GM19035 (cell line): Measurements from ENCODE around the gene FARS2.

Experiments used
- ATAC-seq: cut with Tn5 transposase; IDR thresholded peaks from one replicate; pipeline ENCODE4 v1.9.1; 2021; ENCODE audit not compliant: unreplicated experiment

The FARS2 gene

DNA sequence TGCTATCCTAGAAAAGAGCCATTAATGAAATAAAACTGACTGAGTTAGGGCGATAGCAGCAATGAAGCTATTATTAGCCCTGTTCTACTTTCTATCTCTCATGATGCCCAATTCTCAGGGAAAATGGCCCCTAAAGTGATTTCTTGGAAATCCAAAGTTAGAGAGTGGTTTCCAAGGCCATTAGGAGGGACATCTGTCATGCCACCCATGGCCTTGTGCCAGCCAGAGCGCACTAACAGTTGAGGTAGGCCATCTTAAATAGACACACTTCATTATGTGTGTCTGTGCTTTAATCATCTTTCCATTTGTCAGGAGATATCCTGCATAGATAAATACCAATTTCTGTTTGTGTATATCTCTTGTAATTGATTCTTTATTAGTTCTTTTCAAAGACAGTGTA, 483.8 kb downstream of the FARS2 start:
- ATAC-seq = no peak

DNA sequence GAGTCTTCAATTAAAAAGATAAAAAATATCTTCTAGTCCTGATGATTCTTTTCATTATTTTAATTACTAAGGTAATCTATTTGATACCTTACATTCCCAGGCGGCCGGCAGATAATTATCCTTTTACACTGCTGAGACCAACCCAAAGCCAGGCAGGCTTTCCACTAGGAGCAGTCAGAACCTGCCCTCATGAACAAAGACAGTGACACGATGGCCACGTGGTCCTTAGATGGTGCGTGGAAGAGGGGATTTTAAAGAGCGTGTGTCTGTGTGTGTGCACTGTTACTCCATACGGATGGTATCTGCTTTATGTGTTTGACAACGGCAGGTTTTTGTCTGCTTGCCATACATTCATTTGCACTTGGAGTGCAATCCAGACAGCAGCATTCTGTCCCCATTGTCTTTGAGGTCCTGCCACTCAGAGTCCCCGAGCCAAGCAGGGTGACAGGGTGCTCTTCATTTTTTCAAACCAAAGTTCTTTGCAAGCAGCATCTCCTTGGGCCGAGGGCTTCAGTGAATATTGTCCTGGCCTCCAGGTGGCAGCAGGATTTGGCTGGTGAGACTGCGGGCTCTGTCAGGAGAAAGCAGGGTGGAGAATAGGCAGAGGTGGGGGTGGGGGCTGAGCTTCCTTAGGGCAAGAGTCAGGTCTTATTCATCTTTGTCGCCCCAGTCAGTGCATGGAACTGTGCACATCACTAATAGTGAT, 484.9 kb downstream of the FARS2 start:
- no peak for ATAC-seq

DNA sequence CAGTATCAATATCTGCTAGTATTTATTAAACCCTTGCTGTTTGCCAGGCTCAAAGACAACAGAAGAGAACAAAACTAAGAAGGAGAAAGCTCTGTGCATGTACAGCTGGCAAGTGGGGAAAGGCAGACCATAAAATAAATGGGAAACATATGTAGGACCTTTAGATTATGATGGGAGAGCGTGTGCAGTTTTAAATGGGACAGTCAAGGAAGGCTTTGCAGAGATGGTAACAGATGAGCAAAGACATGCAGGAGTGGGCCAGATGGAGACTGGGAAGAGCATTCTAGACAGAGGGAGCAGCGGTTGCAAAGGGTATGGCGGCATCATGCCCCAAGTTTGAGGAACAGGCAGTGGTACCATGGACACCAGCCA, 485.4 kb downstream of the FARS2 start:
- ATAC-seq = no peak

DNA sequence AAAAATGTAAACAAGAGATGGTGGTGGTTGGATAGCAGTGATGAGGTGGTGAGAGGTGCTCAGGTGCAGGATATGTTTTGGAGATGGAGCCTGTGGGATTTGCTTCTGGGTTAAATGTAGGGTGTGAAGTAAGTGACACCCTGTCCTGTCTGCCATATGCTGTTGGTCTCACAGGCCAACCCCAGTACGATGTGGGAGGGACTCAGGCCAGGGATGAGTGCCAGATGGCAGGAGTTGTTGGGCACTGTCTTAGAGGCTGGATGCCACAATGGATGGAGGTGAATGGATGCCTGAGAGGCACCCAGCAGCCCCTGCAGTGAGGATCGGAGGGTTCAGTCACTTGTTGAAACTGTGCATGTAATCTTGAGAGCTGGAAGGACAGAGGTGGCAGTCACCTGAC, 486.1 kb downstream of the FARS2 start:
- no peak for ATAC-seq

DNA sequence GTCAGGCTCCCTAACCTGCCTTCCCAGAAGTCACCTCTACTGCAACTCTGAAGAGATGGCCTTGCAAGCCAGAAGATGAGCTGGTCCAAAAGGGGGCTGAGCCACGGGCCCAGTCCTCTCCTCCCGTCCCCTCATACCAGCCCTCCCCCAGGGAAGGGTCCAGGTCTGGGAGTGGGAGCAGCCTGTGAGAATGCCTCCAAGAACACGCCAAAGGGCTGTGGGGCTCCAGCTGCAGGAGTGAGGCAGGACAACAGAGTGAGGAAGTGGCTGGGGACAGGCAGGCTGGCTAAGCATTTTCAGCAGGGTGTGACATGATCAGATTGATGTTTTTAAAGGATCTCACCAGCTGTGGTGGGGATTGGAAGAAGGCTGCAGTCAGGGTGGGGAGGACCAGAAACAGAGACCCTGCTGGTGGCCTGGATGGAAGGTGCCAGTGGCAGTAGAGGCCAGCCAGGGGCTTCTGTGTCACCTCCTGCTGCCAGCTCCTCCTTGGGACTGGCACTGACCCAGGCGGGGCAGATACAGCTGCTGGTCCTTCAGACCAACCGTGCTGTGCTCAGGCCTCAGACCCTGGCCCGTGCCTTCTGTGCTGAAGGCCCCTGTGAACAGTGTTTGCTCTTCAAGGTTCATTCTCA, 487.8 kb downstream of the FARS2 start:
- no peak for ATAC-seq

DNA sequence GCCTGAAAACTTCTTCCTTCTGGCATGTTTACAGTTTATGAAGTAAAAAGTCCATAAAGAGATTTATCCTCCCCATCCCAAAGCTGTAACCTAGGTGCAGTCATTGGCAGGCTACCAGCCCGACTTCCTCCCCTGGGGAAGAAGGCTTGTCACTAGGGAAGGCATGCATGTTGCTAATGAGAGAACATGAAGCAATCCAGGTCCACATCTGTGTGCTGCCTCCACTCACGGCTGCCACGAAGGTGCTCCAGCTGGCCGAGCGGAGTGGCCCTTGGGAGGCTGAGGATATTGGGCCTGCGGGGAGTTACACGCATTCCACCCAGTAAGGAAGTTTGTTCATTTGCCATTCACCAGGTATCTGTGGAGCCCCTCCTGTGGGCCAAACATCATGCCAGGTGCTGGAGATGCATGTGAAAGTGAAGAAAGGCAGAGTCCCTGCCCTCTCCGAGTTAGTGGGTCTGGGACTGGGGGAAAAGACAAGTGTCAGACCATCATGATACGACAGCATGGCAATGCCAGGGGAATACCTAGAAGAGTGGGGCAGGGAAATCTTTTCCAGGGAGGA, 488.4 kb downstream of the FARS2 start:
- ATAC-seq = no peak

DNA sequence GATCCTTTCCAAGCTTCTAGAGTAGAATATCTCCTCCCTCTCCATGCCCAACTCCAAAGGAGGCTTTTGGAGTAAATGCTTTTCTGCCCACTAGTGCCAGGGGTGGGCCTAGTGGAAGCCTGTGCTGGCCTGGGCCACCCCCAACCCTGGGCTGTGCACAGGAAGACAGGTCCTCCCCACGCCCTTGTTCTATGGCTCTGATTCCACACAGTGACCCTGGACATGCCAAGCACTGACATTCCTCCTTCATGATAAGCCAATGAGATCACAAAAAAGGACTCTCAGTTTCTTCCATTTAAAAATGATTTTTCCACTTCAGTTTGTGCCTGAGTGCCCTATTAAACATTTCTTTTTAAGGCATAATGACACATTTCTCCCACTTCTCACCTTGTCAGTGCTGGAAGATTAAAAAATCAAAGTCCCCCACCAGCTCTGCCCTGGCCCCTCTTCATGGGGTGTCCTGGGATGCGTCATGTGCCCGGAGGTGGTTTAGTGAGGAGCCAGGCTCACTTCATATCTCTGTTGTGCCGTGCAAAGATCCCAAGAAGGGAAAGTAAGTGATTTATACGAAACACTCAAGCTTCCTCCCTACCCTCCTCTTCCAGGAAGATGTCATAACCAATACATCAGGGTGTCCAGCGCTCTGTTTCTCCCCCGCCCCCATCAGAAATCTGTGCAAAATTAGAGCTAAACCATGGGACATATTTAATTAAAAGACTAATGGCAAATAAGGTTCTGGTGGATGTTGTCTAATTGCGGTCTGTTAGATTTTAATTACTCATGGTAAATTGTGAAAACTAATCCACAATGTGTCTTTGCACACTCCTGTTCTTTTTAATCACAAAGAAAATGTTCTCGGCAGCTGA, 490.4 kb downstream of the FARS2 start:
- ATAC-seq = no peak

DNA sequence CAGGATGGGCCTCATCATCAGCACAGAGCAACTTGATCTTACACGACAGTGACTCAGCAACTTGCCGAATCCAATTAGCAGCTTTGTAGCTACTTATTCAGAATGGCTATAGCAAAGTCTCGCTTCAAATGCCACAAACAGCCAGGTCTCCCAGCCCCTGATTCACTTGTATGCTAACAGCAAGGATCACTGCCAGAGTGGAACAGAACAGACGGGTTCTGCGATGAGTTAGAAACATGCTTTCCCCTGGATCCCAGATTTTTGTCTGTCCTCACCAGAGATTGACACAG, 491.0 kb downstream of the FARS2 start:
- no peak for ATAC-seq

DNA sequence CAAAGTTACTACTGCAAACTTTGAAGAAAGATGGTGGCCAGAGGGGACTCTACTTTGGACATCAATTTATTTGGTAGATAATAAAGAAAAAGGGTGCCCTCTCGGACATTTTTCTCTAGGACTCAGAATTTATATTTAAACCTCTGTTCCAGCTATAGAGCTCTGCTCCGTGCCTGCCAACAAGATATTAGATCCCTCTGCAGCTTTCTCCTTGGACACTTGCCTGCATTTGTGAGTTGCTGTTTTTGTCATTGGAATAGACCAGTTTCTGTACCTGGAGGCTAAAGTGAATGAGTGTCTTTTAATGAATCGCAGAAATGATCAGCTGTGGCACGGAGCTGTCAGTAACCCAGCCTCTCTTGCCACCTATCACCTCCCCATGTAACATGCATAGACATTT, 491.9 kb downstream of the FARS2 start:
- ATAC-seq = no peak

DNA sequence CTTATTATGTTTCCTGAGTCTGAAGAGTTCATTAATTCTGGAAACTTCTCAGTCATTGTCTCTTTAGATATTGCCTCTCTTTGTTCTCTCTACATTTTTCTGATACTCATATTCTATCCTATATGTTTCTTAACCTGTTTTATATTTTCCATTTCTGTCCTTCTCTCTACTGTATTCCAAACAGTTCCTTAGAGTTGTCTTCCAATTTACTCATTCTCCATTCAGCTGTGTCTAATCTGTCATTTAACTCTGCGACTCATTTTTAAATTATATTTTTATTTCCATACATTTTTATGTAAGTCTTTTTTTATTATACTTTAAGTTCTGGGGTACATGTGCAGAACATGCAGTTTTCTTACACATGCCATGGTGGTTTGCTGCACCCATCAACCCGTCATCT, 493.6 kb downstream of the FARS2 start:
- ATAC-seq = no peak

DNA sequence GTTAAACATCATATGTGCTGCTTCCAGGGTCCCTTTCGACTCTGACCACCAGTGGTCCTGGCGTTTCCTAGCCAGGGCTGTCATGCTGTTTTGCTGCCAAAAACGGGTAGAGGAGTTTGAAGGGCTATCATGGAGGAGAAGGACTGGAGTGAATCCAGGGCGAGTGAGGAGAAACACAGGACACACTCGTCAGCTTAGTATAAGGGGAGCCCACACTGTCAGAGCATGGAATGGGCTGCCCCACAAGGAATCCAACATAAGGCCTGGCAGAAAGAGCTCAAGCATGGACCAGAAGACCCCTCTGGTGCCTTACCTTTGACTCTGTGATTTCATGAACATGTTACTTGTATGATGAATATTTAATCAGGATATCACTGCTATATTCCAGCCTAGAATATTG, 498.3 kb downstream of the FARS2 start:
- no peak for ATAC-seq

DNA sequence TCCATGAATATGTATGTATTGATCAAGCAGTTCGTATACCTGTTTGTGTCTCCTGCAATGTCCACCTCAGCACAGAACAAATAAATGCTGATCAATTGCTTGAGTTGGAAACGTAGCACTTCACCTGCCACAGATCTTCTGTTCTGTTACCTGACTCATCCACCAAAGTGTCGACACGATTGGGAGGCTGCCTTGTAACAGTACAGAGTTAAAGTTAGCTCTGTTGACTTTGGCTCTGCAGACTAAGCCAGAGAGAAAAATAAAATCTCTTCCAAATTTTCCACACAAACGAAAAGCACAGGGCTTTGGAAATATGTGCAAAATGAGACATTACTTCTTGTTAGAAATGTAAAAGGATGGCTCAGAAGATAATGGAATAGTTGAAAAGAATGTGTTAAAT, 500.1 kb downstream of the FARS2 start:
- ATAC-seq = no peak

DNA sequence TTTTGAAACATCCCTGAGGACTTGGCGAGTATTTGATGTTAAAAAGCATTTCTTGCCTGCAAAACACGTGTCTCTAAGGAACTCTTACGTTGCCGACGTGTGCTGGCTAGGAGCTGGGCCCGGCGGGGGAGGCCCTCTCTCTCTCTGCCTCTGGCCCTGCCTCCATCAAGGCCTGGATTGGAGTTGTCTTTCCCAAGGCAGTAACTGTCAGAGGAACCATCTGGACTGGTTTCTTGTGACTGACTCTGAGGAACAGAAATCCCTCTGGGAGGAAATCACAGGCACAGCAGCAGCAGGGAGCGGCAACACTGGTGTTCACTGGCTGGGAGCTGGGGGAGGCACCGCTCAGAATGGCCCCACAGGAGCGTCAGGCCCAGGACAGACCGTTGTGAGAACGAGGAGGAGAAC, 501.3 kb downstream of the FARS2 start:
- ATAC-seq = no peak

DNA sequence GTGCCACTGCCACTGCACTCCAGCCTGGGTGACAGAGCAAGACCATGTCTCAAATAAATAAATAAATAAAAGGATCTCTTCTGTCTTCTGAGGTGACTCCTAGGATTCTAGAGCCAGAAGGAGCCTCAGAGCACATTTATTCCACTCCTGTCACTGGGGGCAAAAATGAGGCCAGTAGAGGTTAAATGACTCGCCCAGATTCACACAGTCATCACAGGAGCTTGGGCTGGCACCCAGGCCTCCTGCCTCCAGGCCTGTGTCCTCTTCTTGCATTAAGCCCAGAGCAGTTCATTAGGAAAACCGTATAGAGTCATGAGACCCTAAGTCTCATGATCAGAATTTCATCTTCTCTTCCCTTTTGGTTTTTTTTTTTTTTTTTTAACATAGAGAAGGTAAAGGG, 502.1 kb downstream of the FARS2 start:
- no peak for ATAC-seq

DNA sequence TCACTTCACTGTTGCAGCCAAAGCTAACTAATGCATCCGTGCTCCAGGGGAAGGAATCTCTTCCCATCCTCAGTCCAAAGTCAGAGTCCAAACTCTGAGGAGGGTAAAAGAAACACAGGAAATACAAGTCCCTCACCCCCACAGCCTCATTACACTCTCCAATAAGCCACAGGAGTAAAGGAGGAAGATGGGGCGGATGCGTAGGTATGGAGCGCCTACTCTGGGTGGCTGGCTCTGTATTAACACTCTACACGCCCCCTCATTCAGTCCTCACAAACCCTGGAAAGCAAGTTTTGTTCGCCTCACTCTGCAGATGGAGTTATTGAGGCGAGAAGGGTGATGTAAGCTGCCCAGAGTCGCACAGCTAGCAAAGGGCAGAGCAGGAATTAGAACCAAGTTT, 502.6 kb downstream of the FARS2 start:
- peak; percentile 27 for ATAC-seq

DNA sequence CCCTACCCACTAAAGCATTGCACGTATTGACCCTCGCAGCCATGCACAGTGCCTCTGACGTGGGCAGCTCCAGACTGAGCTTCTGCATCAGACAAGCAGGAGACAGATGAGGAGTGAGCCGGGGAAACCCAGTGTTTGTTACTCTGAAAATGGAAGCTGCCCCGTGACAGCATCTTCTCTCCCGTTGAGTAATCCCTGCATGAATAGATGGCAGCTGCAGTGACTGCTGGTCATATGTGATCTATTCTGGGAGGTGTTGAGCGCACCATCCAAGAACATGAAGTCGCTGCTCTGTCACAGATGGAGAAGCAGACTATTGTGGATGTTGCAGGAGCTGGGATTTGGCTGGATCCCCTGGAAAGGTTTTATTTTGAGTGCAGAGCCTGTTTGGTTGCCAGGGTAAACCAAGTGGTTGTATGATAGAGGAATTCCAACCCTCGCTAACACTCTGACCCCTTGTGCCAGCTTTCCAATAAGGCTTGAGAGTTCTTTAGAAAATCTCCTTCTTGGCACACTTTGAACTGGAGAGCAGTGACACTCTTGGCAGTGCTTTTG, 503.2 kb downstream of the FARS2 start:
- peak; percentile 49 for ATAC-seq

DNA sequence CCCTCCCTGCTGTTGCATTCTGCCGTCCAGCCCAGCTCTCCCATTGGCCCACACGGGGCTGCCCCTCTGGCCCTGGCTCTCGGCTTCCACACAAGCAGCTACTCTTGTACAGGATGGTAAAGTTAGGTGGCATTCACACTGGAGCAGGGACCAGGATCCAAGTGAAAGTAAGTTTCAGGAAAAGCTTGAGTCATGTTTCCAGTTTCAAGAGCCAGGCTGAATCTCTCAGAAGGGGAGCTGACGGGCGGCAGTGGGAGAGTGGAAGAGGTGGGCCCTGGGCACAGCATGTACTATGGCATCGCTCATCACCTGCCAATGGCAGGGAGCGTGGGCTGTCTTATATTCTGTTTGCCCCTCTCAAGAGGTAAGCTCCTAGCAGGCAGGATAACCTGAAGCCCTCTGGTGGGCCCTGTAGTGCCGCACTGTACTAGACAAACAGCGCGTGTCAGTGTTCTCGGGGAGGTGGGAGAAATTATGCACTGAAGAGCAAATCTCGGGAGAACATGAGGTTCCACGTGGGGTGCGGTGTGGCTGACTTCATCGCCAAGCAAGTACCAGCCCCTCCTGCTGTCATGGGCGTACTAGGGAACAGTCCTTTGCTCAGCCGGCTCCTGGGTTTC, 503.9 kb downstream of the FARS2 start:
- ATAC-seq = no peak

DNA sequence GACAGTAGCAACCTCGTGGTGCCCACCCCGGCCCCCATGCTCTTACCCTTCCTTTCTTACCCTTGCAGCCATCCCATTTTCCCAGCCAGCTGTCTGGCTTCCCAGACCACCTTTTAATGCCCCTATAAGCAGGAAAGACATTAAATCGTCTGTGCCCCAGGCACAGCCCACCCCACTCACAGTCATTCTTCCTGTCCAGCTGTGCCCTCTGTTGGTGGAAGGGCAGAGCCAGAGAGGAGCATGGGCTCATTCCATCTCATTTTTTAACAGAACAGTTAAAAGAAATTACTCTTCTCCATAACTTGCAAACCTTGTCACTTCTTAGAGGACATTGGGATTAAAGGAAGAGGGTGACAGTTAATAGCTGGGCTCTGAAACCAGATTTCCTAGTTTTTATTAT, 504.9 kb downstream of the FARS2 start:
- no peak for ATAC-seq

DNA sequence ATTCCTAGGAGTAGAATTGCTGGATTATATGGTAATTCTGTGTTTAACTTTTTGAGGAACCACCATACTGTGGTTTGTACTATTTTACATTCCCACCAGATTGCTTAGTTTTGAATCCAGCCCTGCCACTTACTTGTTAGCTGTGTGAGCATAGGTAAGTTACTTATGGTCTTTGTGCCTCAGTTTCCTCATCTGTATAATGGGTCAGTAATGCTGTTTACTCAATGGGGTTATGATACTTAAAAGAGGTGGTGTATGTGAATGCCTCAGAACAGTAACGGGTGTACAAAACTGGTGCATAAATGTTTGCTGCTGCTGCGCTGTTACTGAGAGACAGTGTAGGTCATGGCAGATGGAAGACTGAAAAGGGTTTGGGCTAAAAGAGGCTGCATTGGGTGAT, 506.2 kb downstream of the FARS2 start:
- ATAC-seq = no peak

DNA sequence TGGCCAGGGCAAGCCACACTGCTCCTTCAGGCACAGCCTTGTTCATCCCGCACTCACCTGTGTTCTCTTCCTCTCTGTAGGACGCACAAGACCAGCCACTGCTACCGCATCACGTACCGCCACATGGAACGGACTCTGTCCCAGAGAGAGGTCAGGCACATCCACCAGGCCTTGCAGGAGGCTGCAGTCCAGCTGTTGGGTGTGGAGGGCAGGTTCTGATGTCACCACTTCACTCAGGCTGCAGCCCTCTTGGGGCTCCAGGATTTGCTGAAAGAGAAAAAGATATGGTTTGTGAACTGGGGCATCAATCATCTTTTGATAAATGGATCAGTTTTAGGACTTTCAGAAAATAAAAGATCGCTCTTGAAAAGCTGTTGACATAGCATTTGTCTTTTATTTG, 509.9 kb downstream of the FARS2 start:
- no peak for ATAC-seq

DNA sequence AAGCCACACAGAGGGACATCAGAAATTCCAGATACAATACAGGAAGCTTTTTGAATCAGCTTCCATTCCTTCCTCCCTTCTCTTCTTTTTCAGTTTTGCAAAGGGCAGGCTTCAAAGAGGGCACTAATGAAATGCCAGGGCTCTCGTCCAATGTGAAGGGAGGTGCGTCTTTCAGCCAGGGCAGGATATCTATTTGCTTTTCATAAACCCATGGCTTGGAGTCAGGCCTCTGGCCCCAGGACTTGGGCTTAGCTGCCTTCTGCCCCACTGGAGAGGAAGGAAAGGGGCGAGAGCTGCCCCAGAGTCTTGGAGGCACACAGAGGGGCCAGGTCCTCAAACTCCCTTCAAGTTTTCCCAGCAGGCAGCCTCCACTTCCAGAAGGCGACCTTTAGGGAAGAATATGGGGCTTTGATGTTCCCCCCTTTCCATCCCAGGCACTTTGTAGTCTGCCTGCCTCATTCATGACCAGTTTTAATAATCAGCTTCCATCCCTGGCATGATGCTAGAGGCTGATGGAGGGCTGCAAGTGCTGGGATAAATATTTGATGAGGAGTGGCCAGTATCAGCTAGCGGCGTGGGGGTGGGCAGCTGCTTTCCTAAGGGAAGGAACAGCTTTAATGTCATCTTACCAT, 510.6 kb downstream of the FARS2 start:
- ATAC-seq = no peak
